ENCODE measurements around the gene USP17L11. TPM values are rescaled to one million over a fixed set of nuclear protein-coding genes. Genes with fewer than 3 reads are reported as not detected.
"Not testable (repeated sequence)": the region's sequence is repeated elsewhere in the genome, so short reads cannot be mapped to it uniquely, and the experiment has no call there.

The USP17L11 gene
- 0.14 TPM in 1 of 3 replicates, not detected in the others for total RNA-seq

GRCh38 chr4:9215105-9215504, at the start of gene USP17L11:
Gene USP17L11 (plus strand): TSS chr4:9215405. CDS start chr4:9215405, 0 bp downstream.
- not testable (repeated sequence) for H3K27me3 Mint-ChIP-seq (ENCODE audit: low read depth); DNase-seq (ENCODE audit: low spot score in 2 of 2, unreplicated experiment in 2 of 2); H3K9me3 Mint-ChIP-seq; H3K4me3 Mint-ChIP-seq; H3K27ac Mint-ChIP-seq; H3K4me1 Mint-ChIP-seq; H3K36me3 Mint-ChIP-seq

GRCh38 chr4:9165990-9166389, 49.2 kb upstream of the USP17L11 start:
- not testable (repeated sequence) for DNase-seq (ENCODE audit: low spot score in 2 of 2, unreplicated experiment in 2 of 2); H3K4me1 Mint-ChIP-seq; H3K9me3 Mint-ChIP-seq; H3K27me3 Mint-ChIP-seq (ENCODE audit: low read depth); H3K36me3 Mint-ChIP-seq; H3K4me3 Mint-ChIP-seq; H3K27ac Mint-ChIP-seq

GRCh38 chr4:9169791-9170459, 45.3 kb upstream of the USP17L11 start, which contains the start of gene FAM90A26:
Gene FAM90A26 (plus strand): TSS chr4:9170409. CDS start chr4:9173173, 2,764 bp downstream.
- H3K4me3 Mint-ChIP-seq; H3K9me3 Mint-ChIP-seq; H3K27me3 Mint-ChIP-seq (ENCODE audit: low read depth); DNase-seq (ENCODE audit: low spot score in 2 of 2, unreplicated experiment in 2 of 2); H3K36me3 Mint-ChIP-seq; H3K4me1 Mint-ChIP-seq; H3K27ac Mint-ChIP-seq: not testable (repeated sequence)

- H3K36me3 Mint-ChIP-seq; H3K4me1 Mint-ChIP-seq; DNase-seq (ENCODE audit: low spot score in 2 of 2, unreplicated experiment in 2 of 2); H3K9me3 Mint-ChIP-seq; H3K4me3 Mint-ChIP-seq; H3K27ac Mint-ChIP-seq; H3K27me3 Mint-ChIP-seq (ENCODE audit: low read depth): not testable (repeated sequence)
These were observed 4.8 kb upstream of the USP17L11 start, which contains the start of gene USP17L10 for GRCh38 chr4:9210357-9210756. Gene USP17L10 (plus strand): TSS chr4:9210657. CDS start chr4:9210657, 0 bp downstream.

DNA sequence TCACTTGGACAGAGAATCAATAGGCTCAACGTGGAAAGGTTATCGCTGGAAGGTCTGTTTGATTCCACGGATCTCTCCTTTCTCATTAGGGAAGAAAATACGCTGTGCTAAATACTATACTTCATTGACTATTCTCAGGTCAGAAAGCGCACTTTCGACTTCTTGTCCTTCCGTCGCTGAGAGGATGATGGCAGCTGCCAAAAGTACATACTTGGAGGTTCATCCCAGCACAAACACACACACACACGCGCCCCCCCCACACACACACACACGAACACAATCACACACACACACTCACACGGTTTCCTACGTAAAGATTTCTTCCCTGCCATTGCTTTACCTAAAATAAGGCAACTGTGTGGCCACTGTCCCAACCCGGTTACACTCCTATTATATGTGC, 504 bp upstream of the USP17L11 start:
- DNase-seq (ENCODE audit: low spot score in 2 of 2, unreplicated experiment in 2 of 2) = not testable (repeated sequence)

GRCh38 chr4:9219852-9220251, 4.6 kb downstream of the USP17L11 start, which contains the start of gene USP17L12:
Gene USP17L12 (plus strand): TSS chr4:9220152. CDS start chr4:9220152, 0 bp downstream.
- not testable (repeated sequence) for DNase-seq (ENCODE audit: low spot score in 2 of 2, unreplicated experiment in 2 of 2); H3K4me3 Mint-ChIP-seq; H3K36me3 Mint-ChIP-seq; H3K27me3 Mint-ChIP-seq (ENCODE audit: low read depth); H3K27ac Mint-ChIP-seq; H3K9me3 Mint-ChIP-seq; H3K4me1 Mint-ChIP-seq

More for the DNA sequence above, 504 bp upstream of the USP17L11 start:
- not testable (repeated sequence) for H3K4me3 Mint-ChIP-seq; H3K27me3 Mint-ChIP-seq (ENCODE audit: low read depth); H3K9me3 Mint-ChIP-seq; H3K36me3 Mint-ChIP-seq; H3K27ac Mint-ChIP-seq; H3K4me1 Mint-ChIP-seq

- DNase-seq (ENCODE audit: low spot score in 2 of 2, unreplicated experiment in 2 of 2); H3K36me3 Mint-ChIP-seq; H3K27ac Mint-ChIP-seq; H3K4me3 Mint-ChIP-seq; H3K27me3 Mint-ChIP-seq (ENCODE audit: low read depth); H3K9me3 Mint-ChIP-seq; H3K4me1 Mint-ChIP-seq: not testable (repeated sequence)
These were observed 9.4 kb downstream of the USP17L11 start, which contains the start of gene USP17L13 for GRCh38 chr4:9224596-9224995. Gene USP17L13 (plus strand): TSS chr4:9224896. CDS start chr4:9224896, 0 bp downstream.

- H3K4me1 Mint-ChIP-seq; H3K36me3 Mint-ChIP-seq; H3K27ac Mint-ChIP-seq; H3K4me3 Mint-ChIP-seq; H3K27me3 Mint-ChIP-seq (ENCODE audit: low read depth); H3K9me3 Mint-ChIP-seq: not testable (repeated sequence)
- DNase-seq (ENCODE audit: low spot score in 2 of 2, unreplicated experiment in 2 of 2) = peak in 1 of 2 experiments; percentile 33
These were observed 15.0 kb downstream of the USP17L11 start for GRCh38 chr4:9230249-9230648.

DNA sequence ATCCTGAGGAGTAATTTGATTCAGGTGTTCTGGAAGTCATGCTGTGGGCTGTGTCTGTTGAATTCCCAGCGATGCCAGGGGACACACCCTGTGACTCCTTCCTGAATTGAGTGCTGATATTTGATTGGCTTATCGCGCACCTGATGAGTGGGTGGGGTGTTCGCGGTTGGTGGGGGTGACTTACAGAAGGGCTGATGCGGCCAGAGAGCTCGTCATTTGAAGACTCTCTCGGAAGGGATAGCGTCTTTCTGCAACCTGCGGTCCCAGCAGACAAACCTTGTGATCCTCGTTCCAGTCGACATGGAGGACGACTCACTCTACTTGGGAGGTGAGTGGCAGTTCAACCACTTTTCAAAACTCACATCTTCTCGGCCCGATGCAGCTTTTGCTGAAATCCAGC, 18.9 kb downstream of the USP17L11 start, which contains the start of gene USP17L15:
TSS of gene USP17L15 (plus strand) at position 301 of the 400 bp plus-strand sequence. CDS start at position 301, 0 bp downstream.
- not testable (repeated sequence) for H3K27me3 Mint-ChIP-seq (ENCODE audit: low read depth); DNase-seq (ENCODE audit: low spot score in 2 of 2, unreplicated experiment in 2 of 2); H3K4me1 Mint-ChIP-seq; H3K36me3 Mint-ChIP-seq; H3K27ac Mint-ChIP-seq; H3K4me3 Mint-ChIP-seq; H3K9me3 Mint-ChIP-seq

- H3K27ac Mint-ChIP-seq; H3K27me3 Mint-ChIP-seq (ENCODE audit: low read depth); H3K4me1 Mint-ChIP-seq; H3K4me3 Mint-ChIP-seq; H3K9me3 Mint-ChIP-seq; H3K36me3 Mint-ChIP-seq; DNase-seq (ENCODE audit: low spot score in 2 of 2, unreplicated experiment in 2 of 2): not testable (repeated sequence)
These were observed 23.3 kb downstream of the USP17L11 start for GRCh38 chr4:9238461-9238860.

- H3K27ac Mint-ChIP-seq = not testable (repeated sequence)
These were observed 28.4 kb downstream of the USP17L11 start, which contains the start of gene USP17L17 for GRCh38 chr4:9243579-9243978. Gene USP17L17 (plus strand): TSS chr4:9243879. CDS start chr4:9243879, 0 bp downstream.

GRCh38 chr4:9247953-9248680, 32.9 kb downstream of the USP17L11 start, which contains the start of gene USP17L18:
Gene USP17L18 (plus strand): TSS chr4:9248630. CDS start chr4:9248630, 0 bp downstream.
- H3K27me3 Mint-ChIP-seq (ENCODE audit: low read depth); H3K9me3 Mint-ChIP-seq; H3K36me3 Mint-ChIP-seq; H3K4me3 Mint-ChIP-seq; H3K4me1 Mint-ChIP-seq; H3K27ac Mint-ChIP-seq: not testable (repeated sequence)
- DNase-seq (ENCODE audit: low spot score in 2 of 2, unreplicated experiment in 2 of 2) = peak; percentile 16 to 25

More at GRCh38 chr4:9243579-9243978, 28.4 kb downstream of the USP17L11 start, which contains the start of gene USP17L17:
- H3K4me1 Mint-ChIP-seq; H3K36me3 Mint-ChIP-seq; H3K4me3 Mint-ChIP-seq; DNase-seq (ENCODE audit: low spot score in 2 of 2, unreplicated experiment in 2 of 2); H3K9me3 Mint-ChIP-seq; H3K27me3 Mint-ChIP-seq (ENCODE audit: low read depth): not testable (repeated sequence)

DNA sequence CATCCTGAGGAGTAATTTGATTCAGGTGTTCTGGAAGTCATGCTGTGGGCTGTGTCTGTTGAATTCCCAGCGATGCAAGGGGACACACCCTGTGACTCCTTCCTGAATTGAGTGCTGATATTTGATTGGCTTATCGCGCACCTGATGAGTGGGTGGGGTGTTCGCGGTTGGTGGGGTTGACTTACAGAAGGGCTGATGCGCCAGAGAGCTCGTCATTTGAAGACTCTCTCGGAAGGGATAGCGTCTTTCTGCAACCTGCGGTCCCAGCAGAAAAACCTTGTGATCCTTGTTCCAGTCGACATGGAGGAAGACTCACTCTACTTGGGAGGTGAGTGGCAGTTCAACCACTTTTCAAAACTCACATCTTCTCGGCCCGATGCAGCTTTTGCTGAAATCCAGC, 37.9 kb downstream of the USP17L11 start, which contains the start of gene USP17L19:
TSS of gene USP17L19 (plus strand) at position 301 of the 400 bp plus-strand sequence. CDS start at position 301, 0 bp downstream.
- H3K36me3 Mint-ChIP-seq; H3K27ac Mint-ChIP-seq; H3K4me1 Mint-ChIP-seq; H3K4me3 Mint-ChIP-seq; DNase-seq (ENCODE audit: low spot score in 2 of 2, unreplicated experiment in 2 of 2); H3K9me3 Mint-ChIP-seq; H3K27me3 Mint-ChIP-seq (ENCODE audit: low read depth): not testable (repeated sequence)

GRCh38 chr4:9257824-9258223, 42.6 kb downstream of the USP17L11 start, which contains the start of gene USP17L20:
Gene USP17L20 (plus strand): TSS chr4:9258124. CDS start chr4:9258124, 0 bp downstream.
- not testable (repeated sequence) for H3K9me3 Mint-ChIP-seq; H3K4me3 Mint-ChIP-seq; H3K36me3 Mint-ChIP-seq; H3K27me3 Mint-ChIP-seq (ENCODE audit: low read depth); H3K4me1 Mint-ChIP-seq; DNase-seq (ENCODE audit: low spot score in 2 of 2, unreplicated experiment in 2 of 2); H3K27ac Mint-ChIP-seq

Data from mesothelial cell of epicardium (in vitro differentiated cells).